Endometrial microvascular endothelial cells (primary cell): ENCODE results near the gene CDK8. TPM values are rescaled to one million over a fixed set of nuclear protein-coding genes. Genes with fewer than 3 reads are reported as not detected.

Experiments
- in situ Hi-C: cut with HindIII; loops from 2 replicates; pipeline ENCODE4 v1.10.0; 2017; ENCODE audit warnings: low sequenced_read_pairs, low pct_unique_long_range_greater_than_20kb; ENCODE audit errors: inconsistent ontology term
- total RNA-seq: library from RNA; depleted of rRNA; stranded (reverse); fragments of >200 nt; gene quantifications from one replicate; pipeline ENCODE4 v1.2.3, GENCODE V29; 2015; ENCODE audit errors: inconsistent ontology term

Gene CDK8
- total RNA-seq, 1 donor from 2014 or later: 11.8 TPM

- in situ Hi-C loops: no loop called here
These were observed 108.3 kb downstream of the CDK8 start for GRCh38 chr13:26362261-26362660.

DNA sequence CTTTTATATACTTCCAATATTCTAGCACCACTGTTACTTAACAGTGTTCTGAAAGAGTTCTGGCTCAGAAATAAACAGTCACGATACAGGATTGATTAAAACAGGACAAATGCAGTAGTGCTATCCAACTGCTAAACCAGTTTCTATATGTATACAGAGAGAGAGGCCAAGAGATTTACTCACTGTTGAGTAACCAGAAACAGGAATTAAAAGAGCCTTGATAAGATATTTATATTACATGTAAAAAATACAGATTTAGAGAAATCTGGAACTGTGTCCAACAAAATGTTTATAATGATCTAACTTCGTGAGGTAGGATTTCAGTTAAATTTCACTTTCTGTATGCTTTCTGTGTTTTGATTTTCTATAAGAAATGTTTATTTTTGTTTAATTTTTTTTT lies 116.6 kb downstream of the CDK8 start:
- in situ Hi-C loops: no loop called here

GRCh38 chr13:26372747-26373146 lies 118.8 kb downstream of the CDK8 start:
- in situ Hi-C loops: no loop called here

DNA sequence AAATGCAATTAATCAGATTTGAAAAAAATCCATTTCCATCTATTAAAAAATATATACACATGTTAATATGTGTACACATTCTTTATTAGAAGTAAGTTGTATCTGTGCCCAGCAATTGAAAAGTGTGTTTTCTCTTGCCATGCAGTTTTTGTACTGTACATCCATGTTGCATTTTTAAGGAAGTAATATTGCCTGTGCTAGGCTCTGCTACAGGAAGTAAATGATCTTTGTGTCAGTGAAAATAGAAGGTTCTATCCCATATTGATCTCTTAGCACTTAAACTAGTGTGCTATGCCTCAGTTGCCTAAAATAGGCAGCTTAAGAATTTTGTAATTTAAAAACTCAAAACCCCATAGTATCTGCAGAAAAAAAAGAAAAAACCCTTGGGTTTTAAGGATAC lies 122.5 kb downstream of the CDK8 start:
- in situ Hi-C loops: no loop called here

GRCh38 chr13:26377038-26377437 lies 123.1 kb downstream of the CDK8 start:
- in situ Hi-C loops: no loop called here

GRCh38 chr13:26378116-26378515 lies 124.2 kb downstream of the CDK8 start:
- in situ Hi-C loops: no loop called here

DNA sequence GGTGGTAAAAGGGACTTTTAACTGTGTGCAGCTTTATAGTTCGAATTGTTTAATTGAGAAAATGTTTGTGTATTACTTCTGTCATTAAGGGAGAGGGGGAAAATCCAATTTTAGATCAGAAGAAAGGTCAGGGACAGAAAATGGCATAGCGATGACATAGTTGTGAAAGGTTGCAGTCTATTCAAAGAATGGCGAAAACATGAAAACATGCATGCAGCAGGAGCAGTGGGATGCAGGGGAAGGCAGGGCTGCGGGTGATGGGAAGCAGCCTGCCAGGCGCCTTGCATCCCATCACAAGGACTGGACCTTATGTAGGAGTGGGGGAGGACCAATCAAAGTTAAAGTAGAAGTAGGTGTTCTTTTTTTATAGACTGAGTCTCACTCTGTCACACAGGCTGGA lies 125.9 kb downstream of the CDK8 start:
- in situ Hi-C loops: no loop called here

DNA sequence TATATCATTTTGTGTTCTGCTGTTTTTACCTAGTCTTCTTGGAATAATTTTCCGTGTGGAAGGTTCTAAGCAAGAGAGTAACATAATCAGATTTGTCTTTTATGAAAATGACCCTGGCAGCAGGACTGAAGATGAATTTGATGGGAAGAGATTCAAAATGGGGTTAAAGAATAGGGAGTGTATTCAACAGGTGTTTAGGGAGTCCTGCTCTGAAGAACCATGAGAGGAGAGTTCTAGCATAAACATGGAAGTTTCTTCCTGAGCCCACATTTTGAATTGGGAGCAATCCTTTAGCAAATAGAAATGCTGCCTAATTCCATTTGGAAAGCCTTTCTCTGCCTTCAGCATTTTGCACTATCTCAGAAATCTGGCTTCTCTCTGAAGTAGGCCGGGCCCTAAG lies 127.0 kb downstream of the CDK8 start:
- in situ Hi-C loops: no loop called here

GRCh38 chr13:26382366-26382765 lies 128.4 kb downstream of the CDK8 start:
- in situ Hi-C loops: no loop called here

DNA sequence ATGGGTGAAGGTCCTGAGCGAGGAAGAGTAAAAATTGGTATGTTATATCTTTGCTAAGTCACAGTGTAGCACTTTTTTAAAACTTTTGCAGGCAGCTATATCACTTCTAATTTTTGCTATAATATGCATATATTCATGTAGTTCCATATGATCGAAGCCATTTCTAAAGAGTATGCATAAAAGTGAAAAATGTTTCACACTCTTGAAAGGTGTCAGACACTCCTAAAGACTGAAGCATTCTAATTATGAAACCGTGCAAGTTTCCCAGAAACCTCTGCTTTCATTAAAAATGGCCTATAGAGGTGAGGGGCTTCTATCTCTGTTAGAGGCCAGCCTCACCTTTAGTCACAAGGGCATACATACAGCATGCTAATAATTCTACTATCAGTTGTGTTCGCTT lies 128.9 kb downstream of the CDK8 start:
- in situ Hi-C loops: no loop called here

- in situ Hi-C loops: no loop called here
These were observed 130.7 kb downstream of the CDK8 start for GRCh38 chr13:26384587-26384986.

GRCh38 chr13:26386026-26386425 lies 132.1 kb downstream of the CDK8 start:
- in situ Hi-C loops: no loop called here

DNA sequence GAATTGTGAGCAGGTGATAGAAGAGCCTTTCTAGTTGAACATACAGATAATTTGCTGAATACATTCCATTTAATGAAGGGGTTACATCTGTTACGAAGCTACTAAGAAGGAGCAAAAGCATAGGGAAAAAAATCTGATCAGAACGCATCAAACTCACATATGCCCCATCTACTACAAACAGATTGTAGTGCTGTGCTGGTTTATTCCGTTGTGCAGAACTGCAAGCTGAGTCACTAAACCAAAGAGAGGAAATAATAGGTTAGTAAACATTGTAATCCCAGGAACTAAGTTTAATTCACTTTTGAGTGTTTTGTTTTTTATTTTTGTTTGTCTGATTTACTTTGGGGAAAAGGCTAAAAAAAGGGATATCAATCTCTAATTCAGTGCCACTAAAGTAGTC lies 136.3 kb downstream of the CDK8 start:
- in situ Hi-C loops: no loop called here

DNA sequence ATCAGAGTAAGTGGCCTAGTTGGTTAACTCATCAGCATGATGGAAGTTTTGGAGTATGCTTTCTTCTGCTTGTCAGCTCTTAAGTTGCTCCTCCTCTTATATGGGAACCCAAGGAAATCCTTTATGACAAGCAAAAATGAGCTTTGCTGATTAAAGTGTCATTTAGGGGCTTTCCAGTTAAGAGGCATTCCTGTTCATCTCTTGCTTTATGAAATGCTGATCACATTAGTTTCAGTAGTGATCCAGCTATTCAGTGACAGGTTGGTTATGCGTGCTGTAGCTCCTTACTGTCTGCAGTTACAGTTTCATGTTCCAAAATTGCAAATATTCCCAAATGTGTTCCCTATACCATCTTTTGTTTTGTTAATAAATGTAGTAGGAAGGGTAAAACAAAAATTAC lies 146.6 kb downstream of the CDK8 start:
- in situ Hi-C loops: no loop called here

GRCh38 chr13:26401069-26401468 lies 147.1 kb downstream of the CDK8 start:
- in situ Hi-C loops: no loop called here

DNA sequence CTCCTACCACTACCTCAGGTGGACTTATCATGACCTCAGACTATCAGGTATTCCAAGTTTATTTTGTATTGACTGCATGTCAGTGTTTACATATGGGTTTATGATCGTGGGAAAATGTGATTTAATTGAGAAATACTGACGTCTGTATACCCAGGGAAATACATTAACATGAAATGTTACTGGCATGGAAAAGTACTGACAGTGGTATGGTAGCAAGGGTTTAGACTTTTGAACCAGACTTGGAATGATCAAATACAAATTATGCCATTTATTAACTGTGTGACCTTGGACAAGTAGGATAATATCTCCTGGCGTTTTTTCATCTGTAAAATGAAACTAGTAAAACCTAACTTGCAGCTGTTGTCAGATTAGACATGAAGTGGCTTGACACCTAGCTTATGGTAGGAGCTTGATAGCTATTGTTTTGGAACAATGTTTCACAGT lies 147.7 kb downstream of the CDK8 start:
- in situ Hi-C loops: no loop called here

- in situ Hi-C loops: no loop called here
These were observed 152.9 kb downstream of the CDK8 start for GRCh38 chr13:26406791-26407190.

DNA sequence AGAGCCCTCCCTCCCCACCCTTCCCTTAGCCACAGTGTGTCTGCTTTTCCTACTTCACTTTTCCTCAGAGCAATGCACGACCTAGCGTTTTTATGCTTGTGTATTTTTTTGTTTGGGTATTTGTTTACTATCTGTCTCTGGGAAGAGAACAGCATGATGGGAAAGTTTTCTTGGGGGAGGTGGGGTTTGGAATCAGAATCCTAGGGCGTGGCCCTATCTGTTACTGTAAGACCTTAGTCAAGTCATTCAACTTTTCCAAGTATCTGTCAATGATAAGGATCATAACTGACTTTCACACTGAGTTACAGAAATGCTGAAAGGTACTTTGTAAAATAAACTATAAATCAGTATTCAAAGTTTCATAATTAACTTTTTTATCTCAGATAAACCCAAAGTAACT lies 157.3 kb downstream of the CDK8 start:
- in situ Hi-C loops: no loop called here

DNA sequence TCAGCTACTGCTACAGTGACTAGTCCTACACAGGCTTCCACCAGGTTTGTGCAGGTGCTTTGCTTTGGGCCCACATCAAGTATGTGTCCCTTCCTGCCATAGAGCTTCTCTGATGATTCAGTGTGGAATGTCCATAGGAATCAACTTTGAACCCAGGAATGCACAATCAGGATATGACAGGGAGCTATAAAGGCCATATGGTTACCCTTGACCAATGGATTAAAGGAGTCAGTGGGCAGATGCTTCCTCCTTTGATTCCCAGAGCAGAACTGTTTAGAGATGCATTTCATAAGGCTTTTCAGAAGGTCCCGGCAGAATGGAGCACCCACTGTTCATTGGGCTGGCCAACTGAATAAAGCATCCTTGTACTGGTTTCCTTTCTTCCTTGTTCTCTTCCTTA lies 158.3 kb downstream of the CDK8 start:
- in situ Hi-C loops: no loop called here

DNA sequence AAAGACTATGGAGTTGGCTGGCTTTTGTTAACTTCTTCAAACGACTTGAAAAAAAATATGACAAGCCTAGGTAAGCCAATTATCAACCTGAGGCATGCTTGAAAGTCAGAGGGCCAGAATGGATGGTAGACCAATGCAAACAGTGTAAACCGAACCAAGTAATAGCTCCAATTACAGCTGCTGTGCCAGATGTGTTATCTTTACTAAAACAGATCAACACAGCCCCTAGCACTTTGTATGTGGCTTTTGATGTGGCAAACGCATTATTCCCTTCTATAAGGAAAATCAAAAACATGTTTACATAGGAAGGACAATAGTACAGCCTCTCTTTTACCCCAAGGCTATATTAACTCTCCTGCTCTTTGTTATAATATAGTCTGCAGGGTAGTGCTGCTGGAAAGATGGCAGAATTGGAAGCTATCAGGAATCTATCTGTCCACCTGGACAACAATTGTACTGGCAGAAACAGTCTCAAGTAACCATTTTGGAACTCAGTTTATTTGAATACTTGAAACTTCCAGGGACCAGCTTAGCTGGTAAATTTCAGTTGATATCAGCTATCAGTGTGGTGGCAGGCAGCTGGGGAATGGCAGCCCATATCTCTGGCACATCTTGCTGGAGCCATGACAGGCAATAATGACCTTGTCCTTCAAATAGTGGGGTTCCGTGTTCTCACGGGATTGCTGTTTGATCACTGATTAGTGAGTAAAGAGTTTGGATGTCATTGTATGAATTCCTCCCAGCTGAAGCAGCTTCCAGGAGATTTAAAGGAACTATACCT lies 159.2 kb downstream of the CDK8 start:
- in situ Hi-C loops: no loop called here
